H9 (cell line): ENCODE results near the gene LRRN3. TPM values are rescaled to one million over a fixed set of nuclear protein-coding genes. Genes with fewer than 3 reads are reported as not detected.

ENCODE experiments used
- DNase-seq: peaks from one replicate; pipeline ENCODE4 v3.0.0-alpha.2; 2017
- H2AFZ ChIP-seq: one replicate; pipeline ENCODE4 v1.6.1; 2013; ENCODE audit warnings: mild to moderate bottlenecking, low read length, control low read depth, moderate library complexity
- H2AK5ac ChIP-seq: 2 replicates; pipeline ENCODE4 v1.6.1; 2013; ENCODE audit warnings: low read length, control low read depth, mixed read lengths; ENCODE audit not compliant: insufficient read length
- H2BK120ac ChIP-seq: one replicate; pipeline ENCODE4 v1.6.1; 2013; ENCODE audit warnings: low read depth, mild to moderate bottlenecking, low read length, control low read depth, inconsistent platforms; ENCODE audit not compliant: poor library complexity, severe bottlenecking
- H2BK12ac ChIP-seq: 2 replicates; pipeline ENCODE4 v1.6.1; 2013; ENCODE audit warnings: low read length, control low read depth, mixed read lengths, low read depth; ENCODE audit not compliant: insufficient read length
- H2BK15ac ChIP-seq: 2 replicates; pipeline ENCODE4 v1.6.1; 2013; ENCODE audit warnings: low read depth, low read length, control low read depth
- H2BK20ac ChIP-seq: one replicate; pipeline ENCODE4 v1.6.1; 2013; ENCODE audit warnings: low read depth, mild to moderate bottlenecking, low read length, control low read depth, inconsistent platforms; ENCODE audit not compliant: poor library complexity, severe bottlenecking
- H2BK5ac ChIP-seq: 2 replicates; pipeline ENCODE4 v1.6.1; 2013; ENCODE audit warnings: low read length, control low read depth, mixed read lengths; ENCODE audit not compliant: insufficient read length
- H3K14ac ChIP-seq: 2 replicates; pipeline ENCODE4 v1.6.1; 2013; ENCODE audit warnings: low read length, control low read depth; ENCODE audit not compliant: insufficient read depth
- H3K18ac ChIP-seq: 2 replicates; pipeline ENCODE4 v1.6.1; 2013; ENCODE audit warnings: low read depth, mild to moderate bottlenecking, mixed read lengths, low read length, control low read depth; ENCODE audit not compliant: insufficient read length
- H3K23ac ChIP-seq: 2 replicates; pipeline ENCODE4 v1.6.1; 2013; ENCODE audit warnings: low read length, control low read depth, mixed read lengths, low read depth; ENCODE audit not compliant: insufficient read length
- H3K23me2 ChIP-seq: 2 replicates; pipeline ENCODE4 v1.6.1; 2013; ENCODE audit warnings: low read depth, mild to moderate bottlenecking, mixed read lengths, low read length, control low read depth; ENCODE audit not compliant: insufficient read length, poor library complexity, severe bottlenecking
- H3K27ac ChIP-seq: 2 replicates; pipeline ENCODE4 v1.5.1; 2013; ENCODE audit warnings: low read length, control low read depth, mixed read lengths, low read depth; ENCODE audit not compliant: insufficient read length
- H3K27me3 ChIP-seq: 2 replicates; pipeline ENCODE4 v1.6.1; 2013; ENCODE audit warnings: low read length, control low read depth, inconsistent platforms; ENCODE audit not compliant: insufficient read depth
- H3K4ac ChIP-seq: 2 replicates; pipeline ENCODE4 v1.6.1; 2013; ENCODE audit warnings: low read depth, mild to moderate bottlenecking, control low read depth, inconsistent platforms, low read length, moderate library complexity
- H3K4me1 ChIP-seq: 2 replicates; pipeline ENCODE4 v1.6.1; 2013; ENCODE audit warnings: low read length, control low read depth, inconsistent platforms; ENCODE audit not compliant: insufficient read depth
- H3K4me2 ChIP-seq: 2 replicates; pipeline ENCODE4 v1.6.1; 2013; ENCODE audit warnings: low read length, control low read depth, mixed read lengths; ENCODE audit not compliant: insufficient read length, insufficient read depth
- H3K56ac ChIP-seq: 2 replicates; pipeline ENCODE4 v1.6.1; 2013; ENCODE audit warnings: low read depth, mild to moderate bottlenecking, mixed read lengths, low read length, control low read depth; ENCODE audit not compliant: insufficient read length
- H3K79me1 ChIP-seq: 2 replicates; pipeline ENCODE4 v1.6.1; 2013; ENCODE audit warnings: low read depth, mild to moderate bottlenecking, moderate library complexity, low read length, control low read depth, inconsistent platforms; ENCODE audit not compliant: insufficient read depth, poor library complexity, severe bottlenecking
- H3K79me2 ChIP-seq: 2 replicates; pipeline ENCODE4 v1.6.1; 2013; ENCODE audit warnings: low read length, control low read depth, inconsistent platforms; ENCODE audit not compliant: insufficient read depth
- H3K9ac ChIP-seq: 2 replicates; pipeline ENCODE4 v1.6.1; 2013; ENCODE audit warnings: low read length, control low read depth, mixed read lengths; ENCODE audit not compliant: insufficient read length; ENCODE audit errors: extremely low read depth
- H3K9me3 ChIP-seq: one replicate; pipeline ENCODE4 v1.6.1; 2013; ENCODE audit warnings: low read depth, low read length, inconsistent platforms; ENCODE audit not compliant: control insufficient read depth
- H3T11ph ChIP-seq: one replicate; pipeline ENCODE4 v1.6.1; 2013; ENCODE audit warnings: mild to moderate bottlenecking, low read length, control low read depth, inconsistent platforms
- H4K20me1 ChIP-seq: one replicate; pipeline ENCODE4 v1.6.1; 2013; ENCODE audit not compliant: control insufficient read depth, insufficient read length, insufficient read depth
- H4K5ac ChIP-seq: 2 replicates; pipeline ENCODE4 v1.6.1; 2013; ENCODE audit warnings: low read depth, mild to moderate bottlenecking, mixed read lengths, low read length, control low read depth; ENCODE audit not compliant: insufficient read length
- H4K8ac ChIP-seq: replicated peaks from 2 replicates; pipeline ENCODE4 v1.6.1; 2013; ENCODE audit warnings: low read length, control low read depth, mixed read lengths, low read depth; ENCODE audit not compliant: insufficient read length
- H4K91ac ChIP-seq: 2 replicates; pipeline ENCODE4 v1.6.1; 2013; ENCODE audit warnings: low read depth, mild to moderate bottlenecking, moderate library complexity, mixed read lengths, low read length, control low read depth; ENCODE audit not compliant: insufficient read length
- H3K27ac Mint-ChIP-seq, 3 experiments: 2 replicates in 2 of 3; 3 replicates in 1 of 3; pipeline ENCODE4 v1.8.0; 2020 to 2021; ENCODE audit warnings: mixed read lengths in 3 of 3, mild to moderate bottlenecking in 1 of 3, moderate library complexity in 1 of 3
- H3K27me3 Mint-ChIP-seq: 2 replicates; pipeline ENCODE4 v1.8.0; 2021; ENCODE audit warnings: low read depth, mild to moderate bottlenecking, moderate library complexity, mixed read lengths
- H3K36me3 Mint-ChIP-seq, 3 experiments: 2 replicates in 2 of 3; 3 replicates in 1 of 3; pipeline ENCODE4 v1.8.0; 2020 to 2021; ENCODE audit warnings: low read depth in 3 of 3, mixed read lengths in 3 of 3; ENCODE audit not compliant: insufficient read depth in 1 of 3
- H3K4me1 Mint-ChIP-seq, 2 experiments: 2 replicates each; pipeline ENCODE4 v1.8.0; 2020; ENCODE audit warnings: mixed read lengths in 2 of 2
- H3K4me3 Mint-ChIP-seq, 2 experiments: 2 replicates in 1 of 2; 3 replicates in 1 of 2; pipeline ENCODE4 v1.8.0; 2020 to 2021; ENCODE audit warnings: mild to moderate bottlenecking in 2 of 2, mixed read lengths in 2 of 2, moderate library complexity in 1 of 2
- H3K9me3 Mint-ChIP-seq, 2 experiments: 2 replicates in 1 of 2; 3 replicates in 1 of 2; pipeline ENCODE4 v1.8.0; 2020; ENCODE audit warnings: mild to moderate bottlenecking in 2 of 2, mixed read lengths in 2 of 2, moderate library complexity in 1 of 2
- WGBS: extraction: QIAGEN DNeasy Blood & Tissue Kit; methylation state at CpG from one replicate; pipeline ENCODE4 v1.1.7; 2013; ENCODE audit warnings: missing lambda C conversion rate, low lambda C conversion rate, mixed read lengths; ENCODE audit not compliant: insufficient read length; ENCODE audit errors: extremely low coverage; 5-methylcytosine and 5-hydroxymethylcytosine counted together
- total RNA-seq: library from RNA; stranded (reverse); gene quantifications from 2 replicates; pipeline ENCODE4 v1.2.1, GENCODE V29; 2021
- TF ChIP-seq, protein P1 (sequence below): fragments of 200-600 bp; sonication (generic); conservative IDR thresholded peaks from 3 replicates; pipeline ENCODE4 v1.8.0; 2021; ENCODE audit warnings: antibody characterized with exemption, mild to moderate bottlenecking

LRRN3 gene
- total RNA-seq, 1 experiment from 2014 or later = 0.77 TPM

- no CpG with 5 or more reads among the region's 1 CpG for WGBS
- H3K36me3 Mint-ChIP-seq = no peaks in the 10 kb centered on the region; a peak in 2 of 7 replicates
Observed at GRCh38 chr7:111051832-111052231, 39.1 kb upstream of the LRRN3 start.

More at GRCh38 chr7:111051832-111052231, 39.1 kb upstream of the LRRN3 start:
- H3K9me3 ChIP-seq = no peaks in the 10 kb centered on the region
- no peak overlapping the region for H2BK120ac ChIP-seq
- Mint-ChIP-seq H3K4me3 (no peak overlapping the region), H3K9me3 (no peaks in the 10 kb centered on the region; a peak in 1 of 5 replicates), H3K27me3 (no peaks in the 10 kb centered on the region), H3K4me1 (peaks cover 37 to 42% of the 10 kb centered on the region in 2 experiments), H3K27ac (peak overlapping the region; percentile 31 to 86 (median 45); a peak in 5 of 7 replicates)
- no peak overlapping the region for H4K91ac ChIP-seq
- H3T11ph ChIP-seq = no peak overlapping the region
- H3K56ac ChIP-seq = no peak overlapping the region
- H2AK5ac ChIP-seq = no peak overlapping the region
- no peak overlapping the region for H2BK20ac ChIP-seq
- no peaks in the 10 kb centered on the region for H3K79me2 ChIP-seq
- H4K5ac ChIP-seq = no peak overlapping the region
- H2BK5ac ChIP-seq = no peak overlapping the region
- TF ChIP-seq, protein P1, sequence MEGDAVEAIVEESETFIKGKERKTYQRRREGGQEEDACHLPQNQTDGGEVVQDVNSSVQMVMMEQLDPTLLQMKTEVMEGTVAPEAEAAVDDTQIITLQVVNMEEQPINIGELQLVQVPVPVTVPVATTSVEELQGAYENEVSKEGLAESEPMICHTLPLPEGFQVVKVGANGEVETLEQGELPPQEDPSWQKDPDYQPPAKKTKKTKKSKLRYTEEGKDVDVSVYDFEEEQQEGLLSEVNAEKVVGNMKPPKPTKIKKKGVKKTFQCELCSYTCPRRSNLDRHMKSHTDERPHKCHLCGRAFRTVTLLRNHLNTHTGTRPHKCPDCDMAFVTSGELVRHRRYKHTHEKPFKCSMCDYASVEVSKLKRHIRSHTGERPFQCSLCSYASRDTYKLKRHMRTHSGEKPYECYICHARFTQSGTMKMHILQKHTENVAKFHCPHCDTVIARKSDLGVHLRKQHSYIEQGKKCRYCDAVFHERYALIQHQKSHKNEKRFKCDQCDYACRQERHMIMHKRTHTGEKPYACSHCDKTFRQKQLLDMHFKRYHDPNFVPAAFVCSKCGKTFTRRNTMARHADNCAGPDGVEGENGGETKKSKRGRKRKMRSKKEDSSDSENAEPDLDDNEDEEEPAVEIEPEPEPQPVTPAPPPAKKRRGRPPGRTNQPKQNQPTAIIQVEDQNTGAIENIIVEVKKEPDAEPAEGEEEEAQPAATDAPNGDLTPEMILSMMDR = no peak
- H3K79me1 ChIP-seq = no peaks in the 10 kb centered on the region
- H3K4me1 ChIP-seq = peaks cover 5% of the 10 kb centered on the region; the same call in 1 of the 2 replicates
- H4K20me1 ChIP-seq = no peaks in the 10 kb centered on the region
- no peak overlapping the region for H3K4ac ChIP-seq
- no peak overlapping the region for H3K27ac ChIP-seq
- H3K9ac ChIP-seq = no peak overlapping the region
- H3K4me2 ChIP-seq = no peak overlapping the region
- H3K23me2 ChIP-seq = no peaks in the 10 kb centered on the region
- no peak overlapping the region for H2BK15ac ChIP-seq
- H4K8ac ChIP-seq = no peak overlapping the region
- H3K23ac ChIP-seq = no peak overlapping the region
- no peaks in the 10 kb centered on the region for H3K27me3 ChIP-seq
- no peak for DNase-seq
- H2AFZ ChIP-seq = no peak overlapping the region
- no peak overlapping the region for H3K18ac ChIP-seq
- H3K14ac ChIP-seq = no peak overlapping the region
- H2BK12ac ChIP-seq = no peak overlapping the region
